HEK293 (cell line): Measurements from ENCODE around the gene SLC25A22.

Experiments used
- ZBTB1 ChIP-seq: fragments of 450-650 bp; formaldehyde crosslinking; IDR thresholded peaks from 2 replicates; pipeline ENCODE4 v1.5.1; 2016; ENCODE audit warnings: missing biosample characterization, missing genetic modification characterization
- ZBTB26 ChIP-seq: fragments of 450-650 bp; formaldehyde crosslinking; optimal IDR thresholded peaks from 2 replicates; pipeline ENCODE3; 2016; ENCODE audit warnings: missing biosample characterization, mild to moderate bottlenecking, missing genetic modification characterization
- ZBTB7A ChIP-seq: fragments of 450-650 bp; formaldehyde crosslinking; IDR thresholded peaks from 2 replicates; pipeline ENCODE4 v1.5.1; 2016; ENCODE audit warnings: low read depth, missing biosample characterization, missing genetic modification characterization
- ZNF132 ChIP-seq: fragments of 450-650 bp; formaldehyde crosslinking; IDR thresholded peaks from 2 replicates; pipeline ENCODE4 v1.5.1; 2017; ENCODE audit warnings: missing biosample characterization, missing genetic modification characterization, borderline replicate concordance
- ZNF426 ChIP-seq: fragments of 450-650 bp; formaldehyde crosslinking; IDR thresholded peaks from 2 replicates; pipeline ENCODE4 v1.5.1; 2017; ENCODE audit warnings: missing biosample characterization, missing genetic modification characterization, mild to moderate bottlenecking, inconsistent platforms, moderate library complexity
- ZNF433 ChIP-seq: fragments of 450-650 bp; formaldehyde crosslinking; IDR thresholded peaks from 2 replicates; pipeline ENCODE4 v1.5.1; 2016; ENCODE audit warnings: missing biosample characterization, missing genetic modification characterization, low read depth
- ZNF629 ChIP-seq: fragments of 450-650 bp; formaldehyde crosslinking; IDR thresholded peaks from 2 replicates; pipeline ENCODE4 v1.5.1; 2017; ENCODE audit warnings: missing biosample characterization, missing genetic modification characterization
- TF ChIP-seq, protein P1 (sequence below): fragments of 450-650 bp; formaldehyde crosslinking; IDR thresholded peaks from 2 replicates; pipeline ENCODE4 v1.5.1; 2016; ENCODE audit warnings: missing biosample characterization, missing genetic modification characterization
- TF ChIP-seq, protein P2 (sequence below): sonication (generic); formaldehyde crosslinking; IDR thresholded peaks from 2 replicates; pipeline ENCODE4 v1.8.1; 2022; ENCODE audit warnings: mild to moderate bottlenecking, moderate library complexity, missing genetic modification reagents
- TF ChIP-seq, protein P3 (sequence below): fragments of 450-650 bp; formaldehyde crosslinking; IDR thresholded peaks from 2 replicates; pipeline ENCODE4 v1.5.1; 2017; ENCODE audit warnings: missing biosample characterization, missing genetic modification characterization
- TF ChIP-seq, protein P4 (sequence below): fragments of 450-650 bp; formaldehyde crosslinking; IDR thresholded peaks from 2 replicates; pipeline ENCODE4 v1.5.1; 2016; ENCODE audit warnings: missing biosample characterization, missing genetic modification characterization, low read depth
- TF ChIP-seq, protein P5 (sequence below): fragments of 450-650 bp; formaldehyde crosslinking; IDR thresholded peaks from 2 replicates; pipeline ENCODE4 v1.5.1; 2016; ENCODE audit warnings: missing biosample characterization, missing genetic modification characterization, borderline replicate concordance

DNA sequence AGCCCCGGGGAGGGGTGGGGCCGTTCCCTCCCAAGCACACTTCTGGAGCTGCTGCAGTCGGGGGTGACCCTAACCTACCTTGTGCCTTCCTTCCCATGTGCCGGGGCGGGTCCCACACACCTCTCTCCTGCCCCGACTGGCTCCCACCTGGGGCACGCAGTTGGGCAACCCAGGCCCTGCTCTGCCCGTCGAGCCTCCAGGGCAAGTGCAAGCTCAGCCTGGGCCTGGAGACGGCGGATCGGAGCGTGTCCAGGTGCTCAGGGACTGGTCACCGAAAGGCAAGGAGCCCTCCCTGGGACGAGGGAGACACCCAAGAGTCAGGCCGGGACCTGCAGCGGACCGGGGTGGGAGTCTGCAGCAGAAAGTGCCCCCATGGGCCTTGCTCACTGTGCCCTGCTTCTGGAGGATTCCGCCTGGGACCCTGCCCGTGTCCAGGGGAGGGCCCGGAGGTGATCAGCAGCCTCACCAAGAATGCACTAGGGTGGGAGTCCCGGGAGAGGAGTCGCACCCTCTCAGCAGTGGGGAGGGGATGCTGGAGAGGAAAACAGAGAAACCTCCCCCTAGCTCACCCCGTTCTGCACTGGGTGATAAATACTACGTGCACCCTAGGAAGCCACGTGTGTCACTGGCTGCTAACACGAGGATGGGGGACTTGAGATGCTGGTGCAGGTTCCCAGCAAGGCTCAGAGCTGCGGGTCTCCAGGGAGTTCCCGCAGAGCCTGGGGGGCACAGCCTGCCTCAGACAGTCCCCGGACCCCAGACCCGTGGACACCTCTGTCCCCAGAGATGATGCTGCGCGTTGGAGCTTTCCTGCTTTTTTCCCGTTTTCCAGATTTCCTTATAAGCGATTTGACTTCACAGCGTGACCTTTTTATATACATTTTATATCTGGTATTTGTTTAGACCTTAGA, 15.6 kb downstream of the SLC25A22 start:
- TF ChIP-seq, protein P1, sequence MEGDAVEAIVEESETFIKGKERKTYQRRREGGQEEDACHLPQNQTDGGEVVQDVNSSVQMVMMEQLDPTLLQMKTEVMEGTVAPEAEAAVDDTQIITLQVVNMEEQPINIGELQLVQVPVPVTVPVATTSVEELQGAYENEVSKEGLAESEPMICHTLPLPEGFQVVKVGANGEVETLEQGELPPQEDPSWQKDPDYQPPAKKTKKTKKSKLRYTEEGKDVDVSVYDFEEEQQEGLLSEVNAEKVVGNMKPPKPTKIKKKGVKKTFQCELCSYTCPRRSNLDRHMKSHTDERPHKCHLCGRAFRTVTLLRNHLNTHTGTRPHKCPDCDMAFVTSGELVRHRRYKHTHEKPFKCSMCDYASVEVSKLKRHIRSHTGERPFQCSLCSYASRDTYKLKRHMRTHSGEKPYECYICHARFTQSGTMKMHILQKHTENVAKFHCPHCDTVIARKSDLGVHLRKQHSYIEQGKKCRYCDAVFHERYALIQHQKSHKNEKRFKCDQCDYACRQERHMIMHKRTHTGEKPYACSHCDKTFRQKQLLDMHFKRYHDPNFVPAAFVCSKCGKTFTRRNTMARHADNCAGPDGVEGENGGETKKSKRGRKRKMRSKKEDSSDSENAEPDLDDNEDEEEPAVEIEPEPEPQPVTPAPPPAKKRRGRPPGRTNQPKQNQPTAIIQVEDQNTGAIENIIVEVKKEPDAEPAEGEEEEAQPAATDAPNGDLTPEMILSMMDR: no peak
- TF ChIP-seq, protein P2, sequence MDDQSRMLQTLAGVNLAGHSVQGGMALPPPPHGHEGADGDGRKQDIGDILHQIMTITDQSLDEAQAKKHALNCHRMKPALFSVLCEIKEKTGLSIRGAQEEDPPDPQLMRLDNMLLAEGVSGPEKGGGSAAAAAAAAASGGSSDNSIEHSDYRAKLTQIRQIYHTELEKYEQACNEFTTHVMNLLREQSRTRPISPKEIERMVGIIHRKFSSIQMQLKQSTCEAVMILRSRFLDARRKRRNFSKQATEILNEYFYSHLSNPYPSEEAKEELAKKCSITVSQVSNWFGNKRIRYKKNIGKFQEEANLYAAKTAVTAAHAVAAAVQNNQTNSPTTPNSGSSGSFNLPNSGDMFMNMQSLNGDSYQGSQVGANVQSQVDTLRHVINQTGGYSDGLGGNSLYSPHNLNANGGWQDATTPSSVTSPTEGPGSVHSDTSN: no peak
- TF ChIP-seq ZNF132 (tag by site-specific recombination): no peak
- TF ChIP-seq, protein P3, sequence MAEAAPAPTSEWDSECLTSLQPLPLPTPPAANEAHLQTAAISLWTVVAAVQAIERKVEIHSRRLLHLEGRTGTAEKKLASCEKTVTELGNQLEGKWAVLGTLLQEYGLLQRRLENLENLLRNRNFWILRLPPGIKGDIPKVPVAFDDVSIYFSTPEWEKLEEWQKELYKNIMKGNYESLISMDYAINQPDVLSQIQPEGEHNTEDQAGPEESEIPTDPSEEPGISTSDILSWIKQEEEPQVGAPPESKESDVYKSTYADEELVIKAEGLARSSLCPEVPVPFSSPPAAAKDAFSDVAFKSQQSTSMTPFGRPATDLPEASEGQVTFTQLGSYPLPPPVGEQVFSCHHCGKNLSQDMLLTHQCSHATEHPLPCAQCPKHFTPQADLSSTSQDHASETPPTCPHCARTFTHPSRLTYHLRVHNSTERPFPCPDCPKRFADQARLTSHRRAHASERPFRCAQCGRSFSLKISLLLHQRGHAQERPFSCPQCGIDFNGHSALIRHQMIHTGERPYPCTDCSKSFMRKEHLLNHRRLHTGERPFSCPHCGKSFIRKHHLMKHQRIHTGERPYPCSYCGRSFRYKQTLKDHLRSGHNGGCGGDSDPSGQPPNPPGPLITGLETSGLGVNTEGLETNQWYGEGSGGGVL (tag by site-specific recombination): no peak
- TF ChIP-seq, protein P4, sequence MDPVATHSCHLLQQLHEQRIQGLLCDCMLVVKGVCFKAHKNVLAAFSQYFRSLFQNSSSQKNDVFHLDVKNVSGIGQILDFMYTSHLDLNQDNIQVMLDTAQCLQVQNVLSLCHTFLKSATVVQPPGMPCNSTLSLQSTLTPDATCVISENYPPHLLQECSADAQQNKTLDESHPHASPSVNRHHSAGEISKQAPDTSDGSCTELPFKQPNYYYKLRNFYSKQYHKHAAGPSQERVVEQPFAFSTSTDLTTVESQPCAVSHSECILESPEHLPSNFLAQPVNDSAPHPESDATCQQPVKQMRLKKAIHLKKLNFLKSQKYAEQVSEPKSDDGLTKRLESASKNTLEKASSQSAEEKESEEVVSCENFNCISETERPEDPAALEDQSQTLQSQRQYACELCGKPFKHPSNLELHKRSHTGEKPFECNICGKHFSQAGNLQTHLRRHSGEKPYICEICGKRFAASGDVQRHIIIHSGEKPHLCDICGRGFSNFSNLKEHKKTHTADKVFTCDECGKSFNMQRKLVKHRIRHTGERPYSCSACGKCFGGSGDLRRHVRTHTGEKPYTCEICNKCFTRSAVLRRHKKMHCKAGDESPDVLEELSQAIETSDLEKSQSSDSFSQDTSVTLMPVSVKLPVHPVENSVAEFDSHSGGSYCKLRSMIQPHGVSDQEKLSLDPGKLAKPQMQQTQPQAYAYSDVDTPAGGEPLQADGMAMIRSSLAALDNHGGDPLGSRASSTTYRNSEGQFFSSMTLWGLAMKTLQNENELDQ (tag by site-specific recombination): no peak
- no peak for TF ChIP-seq ZNF629 (tag by site-specific recombination)
- TF ChIP-seq ZBTB7A (tag by site-specific recombination): no peak
- no peak for TF ChIP-seq ZNF433
- no peak for TF ChIP-seq ZBTB1
- no peak for TF ChIP-seq ZNF426
- TF ChIP-seq, protein P5, sequence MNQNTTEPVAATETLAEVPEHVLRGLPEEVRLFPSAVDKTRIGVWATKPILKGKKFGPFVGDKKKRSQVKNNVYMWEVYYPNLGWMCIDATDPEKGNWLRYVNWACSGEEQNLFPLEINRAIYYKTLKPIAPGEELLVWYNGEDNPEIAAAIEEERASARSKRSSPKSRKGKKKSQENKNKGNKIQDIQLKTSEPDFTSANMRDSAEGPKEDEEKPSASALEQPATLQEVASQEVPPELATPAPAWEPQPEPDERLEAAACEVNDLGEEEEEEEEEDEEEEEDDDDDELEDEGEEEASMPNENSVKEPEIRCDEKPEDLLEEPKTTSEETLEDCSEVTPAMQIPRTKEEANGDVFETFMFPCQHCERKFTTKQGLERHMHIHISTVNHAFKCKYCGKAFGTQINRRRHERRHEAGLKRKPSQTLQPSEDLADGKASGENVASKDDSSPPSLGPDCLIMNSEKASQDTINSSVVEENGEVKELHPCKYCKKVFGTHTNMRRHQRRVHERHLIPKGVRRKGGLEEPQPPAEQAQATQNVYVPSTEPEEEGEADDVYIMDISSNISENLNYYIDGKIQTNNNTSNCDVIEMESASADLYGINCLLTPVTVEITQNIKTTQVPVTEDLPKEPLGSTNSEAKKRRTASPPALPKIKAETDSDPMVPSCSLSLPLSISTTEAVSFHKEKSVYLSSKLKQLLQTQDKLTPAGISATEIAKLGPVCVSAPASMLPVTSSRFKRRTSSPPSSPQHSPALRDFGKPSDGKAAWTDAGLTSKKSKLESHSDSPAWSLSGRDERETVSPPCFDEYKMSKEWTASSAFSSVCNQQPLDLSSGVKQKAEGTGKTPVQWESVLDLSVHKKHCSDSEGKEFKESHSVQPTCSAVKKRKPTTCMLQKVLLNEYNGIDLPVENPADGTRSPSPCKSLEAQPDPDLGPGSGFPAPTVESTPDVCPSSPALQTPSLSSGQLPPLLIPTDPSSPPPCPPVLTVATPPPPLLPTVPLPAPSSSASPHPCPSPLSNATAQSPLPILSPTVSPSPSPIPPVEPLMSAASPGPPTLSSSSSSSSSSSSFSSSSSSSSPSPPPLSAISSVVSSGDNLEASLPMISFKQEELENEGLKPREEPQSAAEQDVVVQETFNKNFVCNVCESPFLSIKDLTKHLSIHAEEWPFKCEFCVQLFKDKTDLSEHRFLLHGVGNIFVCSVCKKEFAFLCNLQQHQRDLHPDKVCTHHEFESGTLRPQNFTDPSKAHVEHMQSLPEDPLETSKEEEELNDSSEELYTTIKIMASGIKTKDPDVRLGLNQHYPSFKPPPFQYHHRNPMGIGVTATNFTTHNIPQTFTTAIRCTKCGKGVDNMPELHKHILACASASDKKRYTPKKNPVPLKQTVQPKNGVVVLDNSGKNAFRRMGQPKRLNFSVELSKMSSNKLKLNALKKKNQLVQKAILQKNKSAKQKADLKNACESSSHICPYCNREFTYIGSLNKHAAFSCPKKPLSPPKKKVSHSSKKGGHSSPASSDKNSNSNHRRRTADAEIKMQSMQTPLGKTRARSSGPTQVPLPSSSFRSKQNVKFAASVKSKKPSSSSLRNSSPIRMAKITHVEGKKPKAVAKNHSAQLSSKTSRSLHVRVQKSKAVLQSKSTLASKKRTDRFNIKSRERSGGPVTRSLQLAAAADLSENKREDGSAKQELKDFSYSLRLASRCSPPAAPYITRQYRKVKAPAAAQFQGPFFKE (tag by site-specific recombination): no peak
- no peak for TF ChIP-seq ZBTB26
